Gastroesophageal sphincter (tissue), 4 donors: ENCODE data around the gene LMTK3. TPM values are rescaled to one million over a fixed set of nuclear protein-coding genes. Genes with fewer than 3 reads are reported as not detected.

ENCODE experiments used
- ATAC-seq: fragments of 150-250 bp; one replicate; pipeline ENCODE4 v1.9.1; 2016; ENCODE audit warnings: mild to moderate bottlenecking, moderate library complexity
- H3K27ac ChIP-seq, 4 donors: fragments of 200-600 bp; sonication (generic) in 3 of 4; 1 replicate in 3 of 4; 2 replicates in 1 of 4; pipeline ENCODE4 v1.5.1; 2016 to 2019
- H3K27me3 ChIP-seq: fragments of 200-600 bp; sonication (generic); one replicate; pipeline ENCODE4 v1.5.1; 2019
- H3K36me3 ChIP-seq, 2 donors: fragments of 200-600 bp; sonication (generic); one replicate each; pipeline ENCODE4 v1.5.1; 2019; ENCODE audit warnings: control low read depth in 1 of 2
- H3K4me1 ChIP-seq, 3 donors: fragments of 200-600 bp; sonication (generic); 1 replicate in 2 of 3; 2 replicates in 1 of 3; pipeline ENCODE4 v1.5.1; 2016 to 2019; ENCODE audit warnings: control low read depth in 2 of 3
- H3K4me3 ChIP-seq, 2 donors: fragments of 200-600 bp; sonication (generic); one replicate each; pipeline ENCODE4 v1.5.1; 2019; ENCODE audit warnings: mild to moderate bottlenecking in 1 of 2, moderate library complexity in 1 of 2
- H3K9me3 ChIP-seq, 3 donors: fragments of 200-600 bp; sonication (generic); one replicate each; pipeline ENCODE4 v1.5.1; 2017 to 2019; ENCODE audit warnings: control low read depth in 2 of 3
- EP300 ChIP-seq: sonication (generic); formaldehyde crosslinking; IDR thresholded peaks from one replicate; pipeline ENCODE4 v1.6.1; 2017; ENCODE audit warnings: antibody characterized with exemption, mild to moderate bottlenecking
- POLR2A ChIP-seq, 2 donors: fragments of 450-650 bp; IDR thresholded peaks; one replicate each; pipeline ENCODE4 v1.6.1; 2017; ENCODE audit warnings: antibody characterized with exemption in 2 of 2, mild to moderate bottlenecking in 2 of 2, moderate library complexity in 1 of 2
- POLR2AphosphoS5 ChIP-seq: sonication (generic); formaldehyde crosslinking; IDR thresholded peaks from one replicate; pipeline ENCODE4 v1.6.1; 2017; ENCODE audit warnings: antibody characterized with exemption
- WGBS, 2 donors: methylation state at CpG; one replicate each; pipeline ENCODE4 v1.1.5; 2018; ENCODE audit warnings: low coverage in 1 of 2; 5-methylcytosine and 5-hydroxymethylcytosine counted together
- total RNA-seq, 4 donors: library from RNA; depleted of rRNA; stranded (reverse); fragments of >200 nt; gene quantifications; one replicate each; pipeline ENCODE4 v1.1.0, GENCODE V29; 2016
- TF ChIP-seq, protein P1 (sequence below), 4 experiments: fragments of 200-600 bp in 2 of 4; fragments of 450-650 bp in 2 of 4; sonication (generic) in 1 of 4; IDR thresholded peaks; one replicate each; pipeline ENCODE4 v1.5.1; 2017 to 2019; ENCODE audit warnings: antibody characterized with exemption in 4 of 4, mild to moderate bottlenecking in 2 of 4, moderate library complexity in 2 of 4

The LMTK3 gene
- total RNA-seq, 4 donors from 2014 or later: 0.13 to 1.2 (median 0.30) TPM

GRCh38 chr19:48452289-48453190 is 59.1 kb downstream of the LMTK3 start:
- TF ChIP-seq EP300 (no peak), POLR2A (IDR thresholded peaks at IDR 0.05) (no peak), POLR2AphosphoS5 (no peak)
- TF ChIP-seq, protein P1, sequence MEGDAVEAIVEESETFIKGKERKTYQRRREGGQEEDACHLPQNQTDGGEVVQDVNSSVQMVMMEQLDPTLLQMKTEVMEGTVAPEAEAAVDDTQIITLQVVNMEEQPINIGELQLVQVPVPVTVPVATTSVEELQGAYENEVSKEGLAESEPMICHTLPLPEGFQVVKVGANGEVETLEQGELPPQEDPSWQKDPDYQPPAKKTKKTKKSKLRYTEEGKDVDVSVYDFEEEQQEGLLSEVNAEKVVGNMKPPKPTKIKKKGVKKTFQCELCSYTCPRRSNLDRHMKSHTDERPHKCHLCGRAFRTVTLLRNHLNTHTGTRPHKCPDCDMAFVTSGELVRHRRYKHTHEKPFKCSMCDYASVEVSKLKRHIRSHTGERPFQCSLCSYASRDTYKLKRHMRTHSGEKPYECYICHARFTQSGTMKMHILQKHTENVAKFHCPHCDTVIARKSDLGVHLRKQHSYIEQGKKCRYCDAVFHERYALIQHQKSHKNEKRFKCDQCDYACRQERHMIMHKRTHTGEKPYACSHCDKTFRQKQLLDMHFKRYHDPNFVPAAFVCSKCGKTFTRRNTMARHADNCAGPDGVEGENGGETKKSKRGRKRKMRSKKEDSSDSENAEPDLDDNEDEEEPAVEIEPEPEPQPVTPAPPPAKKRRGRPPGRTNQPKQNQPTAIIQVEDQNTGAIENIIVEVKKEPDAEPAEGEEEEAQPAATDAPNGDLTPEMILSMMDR (IDR thresholded peaks at IDR 0.05): no peak
- Histone ChIP-seq H3K4me1 (no peaks in the 10 kb centered on the region), H3K27me3 (no peaks in the 10 kb centered on the region), H3K36me3 (peaks cover 0 to 96% of the 10 kb centered on the region in 2 donors), H3K4me3 (no peak overlapping the region), H3K9me3 (no peaks in the 10 kb centered on the region), H3K27ac (no peak overlapping the region)
- 78 to 100% methylated on average over 1 to 3 of the region's 33 CpGs for WGBS, 2 donors
- ATAC-seq: no peak

DNA sequence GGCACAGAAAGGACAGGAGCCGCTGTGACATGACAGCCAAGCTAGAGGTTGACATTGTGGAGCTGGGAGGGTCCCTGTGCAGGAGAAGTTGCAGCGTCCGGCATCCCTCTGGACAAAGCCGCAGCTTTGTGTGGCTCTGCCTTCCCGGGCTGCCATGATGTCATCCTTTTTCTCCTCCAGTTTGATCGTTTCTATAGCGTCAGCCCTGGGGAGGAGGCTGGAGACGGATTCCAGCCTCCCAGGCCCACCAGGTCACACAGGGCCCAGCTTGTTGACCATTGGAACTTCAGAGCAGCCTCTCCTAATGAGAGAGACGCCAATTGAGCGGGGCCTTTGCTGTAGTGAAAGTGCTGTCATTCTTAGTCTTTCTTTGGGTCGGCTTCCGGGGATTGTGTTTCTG is 60.0 kb downstream of the LMTK3 start:
- no peaks in the 10 kb centered on the region for H3K27me3 ChIP-seq
- H3K4me1 ChIP-seq: peaks cover 0 to 9% (median 0%) of the 10 kb centered on the region in 3 donors
- H3K4me3 ChIP-seq: no peak overlapping the region
- 78 to 88% methylated on average over 7 to 8 of the region's 12 CpGs for WGBS, 2 donors
- H3K9me3 ChIP-seq: no peaks in the 10 kb centered on the region
- no peak for ATAC-seq
- TF ChIP-seq POLR2A (IDR thresholded peaks at IDR 0.05) (no peak), EP300 (no peak), POLR2AphosphoS5 (no peak)
- TF ChIP-seq, protein P1 (IDR thresholded peaks at IDR 0.05): no peak
- peaks cover 0 to 96% of the 10 kb centered on the region in 2 donors for H3K36me3 ChIP-seq
- no peak overlapping the region for H3K27ac ChIP-seq

- Histone ChIP-seq H3K4me3 (no peak overlapping the region), H3K36me3 (peaks cover 0 to 89% of the 10 kb centered on the region in 2 donors), H3K4me1 (peaks cover 0 to 16% (median 3%) of the 10 kb centered on the region in 3 donors), H3K9me3 (no peaks in the 10 kb centered on the region), H3K27me3 (no peaks in the 10 kb centered on the region), H3K27ac (no peak overlapping the region)
- TF ChIP-seq EP300: no peak
- TF ChIP-seq, protein P1 (IDR thresholded peaks at IDR 0.05): no peak
- TF ChIP-seq POLR2A (IDR thresholded peaks at IDR 0.05): no peak
- TF ChIP-seq POLR2AphosphoS5: no peak
- no peak for ATAC-seq
- 100% methylated on average over 1 of the region's 15 CpGs; no CpG with 5 or more reads in 1 of the 2 donors for WGBS, 2 donors
These were observed 60.8 kb downstream of the LMTK3 start for GRCh38 chr19:48450863-48451262.

DNA sequence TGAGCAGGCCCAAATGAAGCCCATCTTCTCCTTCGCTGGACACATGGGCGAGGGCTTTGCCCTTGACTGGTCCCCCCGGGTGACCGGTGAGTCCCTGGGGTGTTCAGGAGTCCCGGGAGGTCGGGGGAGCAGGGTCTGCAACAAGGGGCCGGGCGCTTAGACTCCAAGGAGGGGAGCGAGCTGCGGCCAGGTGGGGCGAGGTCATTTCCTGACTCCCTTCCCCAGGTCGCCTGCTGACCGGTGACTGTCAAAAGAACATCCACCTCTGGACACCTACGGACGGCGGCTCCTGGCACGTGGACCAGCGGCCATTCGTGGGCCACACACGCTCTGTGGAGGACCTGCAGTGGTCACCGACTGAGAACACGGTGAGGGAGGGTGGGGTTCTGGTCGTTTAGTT is 61.2 kb downstream of the LMTK3 start:
- Histone ChIP-seq H3K9me3 (no peaks in the 10 kb centered on the region), H3K36me3 (peaks cover 0 to 85% of the 10 kb centered on the region in 2 donors), H3K27ac (no peak overlapping the region), H3K27me3 (no peaks in the 10 kb centered on the region), H3K4me3 (no peak overlapping the region), H3K4me1 (peaks cover 0 to 16% (median 3%) of the 10 kb centered on the region in 3 donors)
- WGBS, 2 donors: 65% methylated on average over 2 of the region's 23 CpGs; no CpG with 5 or more reads in 1 of the 2 donors
- ATAC-seq: no peak
- TF ChIP-seq POLR2AphosphoS5 (no peak), EP300 (no peak)
- TF ChIP-seq, protein P1 (IDR thresholded peaks at IDR 0.05): no peak
